GM21423 (cell line): Measurements from ENCODE around the gene EPB41.
A peak's percentile ranks its signal among the peaks of the same experiment; 100 is the strongest.

Source experiments
- ATAC-seq: cut with Tn5 transposase; IDR thresholded peaks from one replicate; pipeline ENCODE4 v1.9.1; 2021; ENCODE audit warnings: mild to moderate bottlenecking, moderate library complexity; ENCODE audit not compliant: unreplicated experiment

The EPB41 gene

DNA sequence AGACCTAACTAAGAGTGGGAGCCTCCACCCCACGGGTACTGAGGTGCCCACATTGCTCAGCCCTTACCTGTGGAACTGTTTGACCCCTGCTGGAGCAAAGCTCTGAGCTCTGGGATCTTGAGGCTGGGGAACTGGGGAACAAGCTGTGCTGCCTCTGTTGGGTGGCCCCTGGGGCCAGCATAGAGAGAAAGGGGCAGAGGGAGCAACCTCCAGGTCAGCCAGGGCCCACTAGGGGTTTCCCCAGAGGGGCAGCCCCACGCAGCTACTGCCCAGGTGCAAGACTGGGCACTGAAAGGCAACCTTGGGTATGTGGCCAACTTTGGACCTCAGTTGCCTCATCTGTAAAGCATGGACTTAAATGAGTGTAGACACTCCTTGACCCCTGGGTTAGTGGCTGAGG lies 23.5 kb upstream of the EPB41 start:
- no peak for ATAC-seq

DNA sequence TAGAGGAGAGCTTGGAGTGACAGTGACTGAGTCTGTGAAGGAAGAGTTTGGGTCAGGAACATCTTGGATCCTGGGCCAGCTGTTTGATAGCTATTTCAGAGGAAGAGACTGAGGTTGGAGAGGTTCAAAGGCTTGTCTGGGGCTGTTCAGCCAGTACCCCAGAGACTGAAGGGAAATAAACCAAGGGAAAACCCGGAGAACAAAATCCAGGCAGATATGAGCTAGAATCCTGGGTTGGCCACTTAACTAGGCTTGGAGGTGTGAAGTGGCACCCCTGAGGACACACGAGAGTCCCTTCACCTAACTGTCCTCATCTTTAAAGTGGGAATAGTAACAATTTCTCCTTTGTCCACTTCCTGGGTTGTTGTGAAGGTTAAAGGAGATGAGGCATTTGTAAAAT lies 23.1 kb upstream of the EPB41 start:
- ATAC-seq: no peak

DNA sequence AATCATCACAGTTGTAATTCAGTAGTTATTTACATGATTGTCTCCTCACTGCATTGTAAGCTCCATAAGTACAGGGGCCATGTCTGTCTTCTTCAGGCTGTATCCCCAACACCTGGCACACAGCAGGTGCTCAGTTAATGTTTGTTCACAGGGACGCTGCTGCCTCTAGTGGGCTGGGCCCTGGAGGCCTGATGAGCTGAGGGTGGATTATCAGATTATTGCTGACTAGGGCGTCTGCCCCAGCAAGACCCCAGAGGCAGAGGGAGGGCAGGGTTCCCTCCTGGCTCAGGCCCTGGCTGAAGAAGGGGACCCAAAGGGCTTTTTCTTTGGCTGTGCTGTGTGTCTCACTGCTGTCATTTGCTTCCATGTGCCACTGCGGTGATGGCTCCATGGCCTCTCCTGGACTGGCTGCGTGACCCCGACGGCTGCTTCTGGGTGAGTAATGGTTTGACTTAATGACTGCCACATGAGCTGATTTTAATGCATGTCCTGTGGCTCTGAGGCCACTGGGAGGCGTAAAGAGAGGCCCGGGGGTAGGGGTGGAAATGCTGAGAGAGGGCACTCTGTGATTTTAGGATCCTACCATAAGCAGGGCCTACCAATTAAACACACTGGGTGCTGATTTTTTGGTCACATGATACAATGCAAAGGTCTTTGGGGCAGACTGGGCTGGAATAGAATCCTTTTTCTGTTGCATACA lies 20.8 kb upstream of the EPB41 start:
- ATAC-seq: no peak

DNA sequence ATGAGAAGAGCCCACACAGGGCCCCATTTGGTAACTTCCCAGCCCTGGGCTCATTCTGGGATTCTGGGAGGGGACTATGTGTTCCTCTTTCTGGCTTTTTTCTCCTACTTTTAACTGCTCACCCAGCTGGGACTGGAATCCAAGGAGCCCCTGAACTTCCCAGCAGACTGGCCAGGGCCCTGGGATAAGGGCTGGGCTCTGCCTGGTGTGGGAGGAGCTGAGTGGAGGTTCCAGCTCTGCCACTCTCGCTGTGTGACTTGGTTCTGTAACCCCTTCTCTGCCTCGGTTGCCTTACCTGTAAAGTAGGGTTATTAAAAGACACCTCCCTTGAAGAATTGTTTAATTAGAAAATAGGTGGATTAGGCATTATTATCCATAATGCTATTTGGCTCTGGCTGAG lies 19.6 kb upstream of the EPB41 start:
- no peak for ATAC-seq

DNA sequence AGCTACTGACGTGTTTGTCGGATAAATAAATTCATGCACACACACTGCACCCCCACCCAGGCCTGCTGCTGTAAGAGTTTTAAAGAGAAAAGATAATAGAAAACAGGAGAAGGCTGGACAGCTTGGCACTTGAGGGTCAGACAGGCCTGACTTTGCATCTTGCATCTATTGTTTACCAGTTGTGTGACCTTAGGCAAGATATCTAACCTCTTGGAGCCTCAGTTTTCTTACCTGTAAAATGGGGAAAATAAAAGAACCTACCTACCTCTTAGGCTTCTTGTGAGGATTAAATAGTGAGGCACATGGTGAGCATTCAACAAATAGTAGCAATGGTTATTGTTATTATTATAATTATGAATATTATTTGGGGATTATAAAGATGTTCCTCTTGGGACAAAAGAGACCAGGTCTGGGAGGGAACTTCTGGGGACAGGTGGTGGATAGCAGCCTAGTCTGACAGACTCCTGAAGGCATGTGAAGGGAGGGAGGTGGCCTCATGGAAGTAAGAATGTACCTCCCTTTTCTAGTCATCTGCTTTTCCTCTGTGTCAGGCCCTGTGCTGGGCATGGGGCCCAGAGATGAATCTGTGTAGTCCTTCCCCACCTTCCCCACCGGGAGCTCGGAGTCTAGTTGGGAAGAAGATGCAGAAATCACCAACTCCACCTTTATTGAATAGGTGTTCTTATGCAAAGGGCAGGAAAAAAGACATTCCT lies 18.3 kb upstream of the EPB41 start:
- ATAC-seq: no peak

DNA sequence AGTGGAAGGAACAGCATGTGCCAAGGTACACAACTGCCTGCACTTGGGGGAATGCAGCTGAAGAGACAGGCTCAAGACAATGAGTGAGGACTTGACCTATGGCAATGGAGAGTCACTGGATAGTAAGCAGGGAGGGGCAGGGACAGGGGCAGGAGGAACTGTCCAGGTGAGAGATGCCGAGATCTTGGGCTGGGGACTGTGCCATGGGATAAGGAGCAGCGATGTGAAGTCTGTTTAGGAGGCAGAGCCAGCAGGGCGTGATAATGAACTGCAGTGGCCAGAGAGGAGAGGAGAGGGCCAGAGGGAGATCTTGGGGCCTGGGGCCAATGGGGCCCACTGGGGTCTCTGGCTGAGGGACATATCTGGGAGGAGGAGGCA lies 17.8 kb upstream of the EPB41 start:
- ATAC-seq: no peak

DNA sequence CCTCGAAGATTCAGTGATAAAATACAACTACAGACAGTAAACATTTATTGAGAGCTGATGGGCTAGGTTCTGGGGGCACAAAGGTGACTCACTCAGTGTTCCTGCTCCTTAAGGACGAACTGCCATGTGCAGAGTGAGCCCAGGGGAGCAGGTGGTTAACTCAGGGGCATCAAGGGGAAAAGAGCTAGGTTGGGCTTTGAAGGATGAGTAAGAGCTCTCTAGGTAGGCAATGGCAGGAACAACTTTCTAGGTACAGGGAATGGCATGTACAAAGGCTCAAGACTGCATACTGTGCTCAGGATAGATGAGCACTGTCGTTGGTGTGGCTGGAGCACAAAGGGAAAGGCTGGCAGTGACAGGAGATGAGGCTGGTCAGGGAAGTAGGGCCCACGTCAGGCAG lies 16.6 kb upstream of the EPB41 start:
- no peak for ATAC-seq

DNA sequence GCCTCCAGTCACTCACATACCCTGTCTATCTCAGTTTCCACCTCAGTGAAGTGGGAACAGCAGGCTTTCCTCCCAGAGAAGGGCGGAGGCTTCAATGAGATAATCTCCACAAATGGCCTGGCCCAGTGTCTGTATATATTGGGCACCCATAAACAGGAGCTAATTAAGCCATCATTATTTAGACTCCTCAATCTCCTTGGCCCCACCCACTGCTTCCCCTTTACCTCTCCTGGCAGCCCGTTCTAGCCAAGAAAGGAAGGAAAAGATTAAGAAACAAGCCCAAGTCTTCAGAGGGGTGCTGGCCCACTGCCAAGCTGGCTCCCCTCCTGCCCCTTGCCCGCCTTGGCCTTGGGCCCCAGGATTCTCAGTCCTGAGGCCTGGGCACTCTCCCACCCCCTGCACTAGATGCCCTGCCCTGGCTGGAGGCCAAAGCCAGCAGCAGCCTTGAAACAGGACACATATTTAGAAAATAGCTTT lies 15.9 kb upstream of the EPB41 start:
- ATAC-seq: no peak

DNA sequence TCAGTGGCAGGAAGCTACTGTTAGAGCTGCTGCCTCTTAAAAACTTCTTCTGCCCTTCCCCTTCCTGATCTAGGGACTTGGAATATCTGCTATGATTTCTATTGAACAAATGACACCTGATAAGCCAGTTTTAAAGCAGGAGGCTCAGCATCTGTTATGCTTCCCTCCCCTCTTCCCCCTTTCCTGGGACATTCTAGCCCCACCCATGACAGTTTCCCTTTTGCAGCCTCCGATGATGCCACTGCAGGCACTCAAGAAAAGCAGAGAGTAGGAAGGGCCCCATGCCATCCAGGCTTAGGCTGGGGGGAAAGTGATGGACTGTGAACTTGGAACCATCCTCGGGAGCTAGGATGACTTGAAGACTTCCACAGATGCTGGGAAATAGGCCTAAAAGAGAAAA lies 15.1 kb upstream of the EPB41 start:
- ATAC-seq: no peak

DNA sequence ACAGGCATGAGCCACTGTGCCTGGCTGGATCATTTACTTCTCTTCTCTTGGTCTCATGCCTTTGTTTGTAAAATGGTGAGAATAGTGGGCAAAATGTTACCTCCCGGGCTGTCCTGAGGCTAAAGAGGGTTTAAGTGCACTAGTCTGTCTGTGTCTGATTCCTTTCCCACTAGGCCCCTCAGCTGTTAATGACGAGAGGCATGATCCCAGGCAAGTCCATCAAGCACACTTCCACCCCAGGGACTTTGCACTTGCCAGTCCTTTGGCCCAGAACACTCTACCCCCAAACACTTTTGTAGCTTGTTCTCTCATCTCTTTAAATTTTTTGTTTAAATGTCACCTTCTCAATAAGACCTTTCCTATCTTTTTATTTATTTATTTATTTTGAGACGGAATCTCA lies 13.8 kb upstream of the EPB41 start:
- no peak for ATAC-seq

DNA sequence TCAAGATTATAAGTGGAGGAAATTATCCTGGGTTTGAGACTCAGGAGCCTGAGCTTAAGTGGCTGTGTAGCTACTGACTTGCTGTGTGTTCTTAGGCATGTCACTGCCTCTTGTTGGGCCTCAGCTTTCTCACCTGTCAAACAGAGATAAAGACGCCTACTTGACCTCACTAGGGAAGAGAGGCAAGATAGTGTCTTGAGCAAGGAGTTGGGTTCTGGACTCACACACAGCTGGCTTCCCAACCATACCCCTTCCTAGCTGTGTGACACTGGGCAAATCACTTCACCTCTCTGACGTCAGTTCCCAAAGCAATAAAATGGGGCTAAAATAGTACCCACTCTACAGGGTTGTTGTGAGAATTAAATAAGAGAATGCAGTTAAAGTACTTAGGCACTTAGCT lies 11.6 kb upstream of the EPB41 start:
- ATAC-seq: no peak

DNA sequence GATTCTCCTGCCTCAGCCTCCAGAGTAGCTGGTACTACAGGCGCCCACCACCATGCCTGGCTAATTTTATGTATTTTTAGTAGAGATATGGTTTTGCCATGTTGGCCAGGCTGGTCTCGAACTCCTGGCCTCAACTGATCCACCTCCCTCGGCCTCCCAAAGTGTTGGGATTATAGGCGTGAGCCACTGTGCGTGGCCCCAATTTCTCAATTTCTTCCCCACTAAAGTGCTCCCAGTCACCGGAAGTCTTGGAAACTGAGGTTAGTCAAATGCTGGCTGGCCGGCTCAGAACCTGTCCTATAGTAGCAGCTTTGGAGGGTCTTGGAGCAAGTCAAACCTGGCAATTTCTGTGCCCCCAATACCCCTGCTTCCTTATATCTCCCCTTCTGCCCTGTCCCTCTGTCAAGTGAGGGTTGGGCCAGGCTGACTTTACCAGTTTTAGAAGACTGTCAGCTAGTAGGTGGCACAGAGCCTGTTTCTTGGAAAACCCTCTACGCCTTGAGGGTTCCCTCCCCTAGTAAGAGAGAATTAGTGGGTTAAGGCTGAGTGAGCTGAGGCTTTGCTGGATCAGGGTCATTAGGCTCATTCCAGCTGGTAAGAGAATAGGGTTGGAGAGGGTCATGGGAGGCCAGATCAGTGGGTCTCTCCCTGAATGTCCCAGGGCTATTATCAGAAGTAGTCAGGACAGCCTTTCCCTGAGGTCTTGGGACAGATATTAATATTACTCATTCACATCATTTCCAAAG lies 8.3 kb upstream of the EPB41 start:
- ATAC-seq: no peak

DNA sequence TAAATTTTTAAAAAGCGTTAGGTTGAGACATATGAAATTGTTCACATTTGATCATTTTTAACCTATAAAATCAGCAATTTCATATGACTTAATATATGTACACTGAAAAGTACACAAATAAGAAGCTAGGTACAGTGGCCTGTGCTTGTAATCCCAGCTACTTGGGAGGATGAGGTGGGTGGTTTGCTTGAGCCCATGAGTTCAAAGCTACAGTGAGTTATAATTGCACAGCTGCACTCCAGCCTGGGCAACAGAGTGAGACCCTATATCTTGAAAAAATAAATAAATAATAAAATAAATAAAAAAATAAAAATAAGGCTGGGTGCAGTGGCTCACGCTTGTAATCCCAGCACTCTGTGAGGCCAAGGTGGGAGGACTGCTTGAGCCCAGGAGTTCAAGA lies 5.2 kb upstream of the EPB41 start:
- ATAC-seq: no peak

DNA sequence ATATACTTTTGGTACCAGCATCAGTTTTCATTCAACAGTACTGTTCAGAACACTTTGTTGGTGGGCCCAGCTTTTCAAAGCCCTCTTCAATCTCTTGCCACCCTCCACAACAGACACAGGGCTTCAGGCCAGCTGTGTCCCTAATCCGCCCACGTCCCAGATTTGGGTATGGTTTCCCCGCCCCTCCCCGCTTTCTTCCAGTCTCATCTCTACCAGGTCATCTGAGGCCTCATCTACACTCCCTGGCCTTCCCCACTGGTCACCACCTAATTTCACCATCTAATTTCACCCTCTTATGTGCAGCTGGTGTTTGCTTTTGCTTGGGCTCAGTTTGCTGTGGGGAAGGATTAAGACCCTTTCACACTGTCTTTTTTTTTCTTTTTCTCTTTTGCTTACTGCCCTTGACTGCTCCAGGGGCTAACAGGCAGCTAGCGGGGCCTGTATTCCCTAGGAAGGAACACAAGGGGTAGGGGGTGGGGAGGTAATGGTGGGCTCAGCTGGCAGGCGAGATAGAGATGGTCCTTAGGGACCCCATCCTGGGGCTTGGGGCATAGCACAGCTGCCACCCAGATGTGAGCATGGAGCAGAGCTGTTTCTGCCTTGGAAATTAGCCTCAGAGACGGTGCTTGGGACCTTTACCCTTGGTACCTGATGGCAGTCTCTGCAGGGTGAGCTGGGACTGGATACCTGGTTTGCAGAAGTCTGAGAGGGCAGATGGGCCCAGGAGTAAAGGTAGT lies 3.8 kb upstream of the EPB41 start:
- no peak for ATAC-seq

DNA sequence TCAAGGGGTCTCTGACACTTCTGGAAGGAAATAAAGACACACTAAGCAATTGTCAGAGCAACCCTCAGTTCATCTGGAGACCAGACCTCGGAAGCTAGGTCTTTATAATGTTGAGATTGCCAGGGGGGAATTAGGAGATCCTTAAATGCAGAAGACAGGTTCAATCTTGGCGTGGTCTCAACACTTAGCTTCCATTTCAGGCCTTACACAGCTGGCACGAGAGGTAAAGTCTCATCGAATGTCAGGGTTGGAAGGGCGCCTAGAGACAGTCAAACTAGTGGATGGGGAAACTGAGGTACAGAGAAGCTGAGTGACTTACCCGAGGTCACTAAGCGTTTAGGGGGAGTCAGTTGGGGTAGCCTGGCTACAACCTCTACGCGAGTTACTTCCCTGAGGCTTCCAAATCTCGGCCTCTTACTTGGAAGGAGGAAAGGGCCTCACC lies 562 bp upstream of the EPB41 start:
- ATAC-seq: no peak

DNA sequence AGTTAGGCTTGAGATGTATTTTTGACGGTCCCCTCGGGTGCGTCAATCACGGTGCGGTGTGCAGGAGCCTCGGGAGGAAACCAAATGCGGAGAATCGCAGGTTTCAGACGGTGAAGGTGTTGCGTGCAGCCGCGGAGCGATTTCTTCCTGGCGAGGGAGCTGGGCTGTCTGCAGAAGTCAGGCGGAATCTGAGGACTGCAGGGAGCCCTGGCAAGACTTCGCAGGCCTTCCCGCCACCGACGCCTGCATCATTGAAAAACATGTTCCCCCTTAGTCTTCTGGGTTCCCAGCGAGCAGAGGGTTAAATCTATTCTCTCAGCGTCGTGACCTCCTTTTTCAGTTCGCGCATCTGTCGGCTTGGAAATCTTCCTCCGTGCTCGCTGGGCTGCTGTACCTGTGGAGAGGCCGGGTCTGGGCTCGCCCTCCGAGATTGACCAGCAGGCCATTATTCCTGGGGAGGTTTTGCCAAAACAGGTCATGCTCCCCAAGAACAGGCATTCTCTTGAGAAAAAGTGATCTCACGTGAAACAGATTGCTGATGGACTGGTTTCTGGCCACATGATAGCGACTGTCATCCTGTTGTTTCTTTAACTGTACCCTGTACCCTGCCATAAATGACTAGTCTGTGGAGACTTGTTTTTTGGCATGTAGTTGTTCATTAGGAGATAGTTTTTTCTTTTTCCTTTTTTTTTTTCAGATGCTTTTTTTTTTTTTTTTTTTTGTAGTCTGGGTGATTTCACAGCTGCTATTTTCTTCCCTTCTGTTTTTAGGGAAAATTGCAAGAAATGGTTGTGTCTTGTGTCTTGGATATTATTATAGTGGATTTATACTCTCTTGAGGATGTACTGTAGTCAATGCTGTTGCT lies 894 bp downstream of the EPB41 start:
- ATAC-seq: peak; percentile 13

DNA sequence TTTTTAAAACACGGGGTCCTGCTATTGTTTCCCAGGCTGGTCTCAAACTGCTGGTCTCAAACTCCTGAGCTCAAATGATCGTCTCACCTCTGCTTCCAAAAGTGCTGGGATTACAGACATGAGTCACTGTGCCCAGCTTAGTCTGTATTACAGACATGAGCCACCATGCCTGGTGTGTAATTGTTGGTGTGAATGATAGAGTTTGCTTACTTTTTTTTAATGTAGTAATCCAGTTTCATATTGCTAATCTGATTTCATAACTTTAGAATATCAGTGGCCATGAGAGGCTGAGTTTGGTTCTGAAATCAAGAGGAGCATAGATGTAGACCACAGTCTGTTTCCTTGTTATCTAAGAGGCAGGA lies 3.4 kb downstream of the EPB41 start:
- ATAC-seq: no peak

DNA sequence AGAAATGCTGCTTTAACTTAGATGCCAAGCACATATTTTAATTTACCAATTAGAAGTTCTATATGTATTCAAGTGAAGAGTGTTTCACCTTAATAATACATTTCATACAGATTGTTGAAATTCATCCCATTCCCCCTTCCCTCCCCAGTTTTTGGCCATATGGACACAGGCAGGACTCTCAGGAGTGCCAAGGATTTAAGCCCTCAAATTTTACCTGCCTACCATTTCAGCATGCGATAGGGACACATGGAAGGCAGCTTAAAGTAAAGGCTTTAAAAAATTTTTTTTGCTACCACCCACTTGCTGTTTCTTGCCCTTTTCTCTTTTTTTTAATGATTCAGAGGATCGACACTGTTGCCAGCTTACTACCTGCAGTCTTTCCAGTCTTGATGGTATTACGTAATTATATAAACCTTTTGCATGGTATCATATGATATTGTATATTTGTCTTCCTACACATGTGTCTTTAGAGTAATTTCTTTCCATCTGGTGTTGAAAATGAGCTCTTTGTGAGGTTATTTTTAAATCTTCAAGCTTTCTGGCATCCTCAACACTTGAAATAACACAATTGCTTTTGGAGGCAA lies 7.0 kb downstream of the EPB41 start:
- no peak for ATAC-seq

DNA sequence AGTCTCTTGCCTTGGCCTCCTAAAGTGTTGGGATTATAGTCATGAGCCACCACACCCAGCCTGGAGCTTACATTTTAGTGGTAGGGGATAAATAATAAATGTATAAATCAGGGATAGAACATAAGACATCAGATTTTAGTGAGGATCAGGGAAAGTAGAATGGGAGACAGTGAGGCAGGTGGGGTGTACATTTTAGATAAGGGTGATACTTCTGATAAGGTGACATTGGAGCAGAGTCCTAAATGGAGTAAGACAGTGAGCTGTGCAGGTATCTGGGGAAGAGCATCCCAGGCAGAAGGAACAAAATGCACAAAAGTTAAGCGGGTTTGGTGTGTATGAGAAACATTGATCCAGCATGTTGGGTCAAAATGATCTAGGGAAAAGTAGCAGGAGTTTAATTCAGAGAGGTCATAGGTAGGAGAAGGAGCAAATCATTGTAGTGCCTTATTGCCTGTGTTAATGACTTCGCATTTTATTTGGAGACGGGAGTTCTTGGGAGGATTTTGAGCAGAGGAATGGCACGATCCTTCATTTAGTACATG lies 11.1 kb downstream of the EPB41 start:
- no peak for ATAC-seq
